Subcutaneous adipose tissue (tissue), 4 donors: ENCODE data around the gene OTX1. TPM values are rescaled to one million over a fixed set of nuclear protein-coding genes. Genes with fewer than 3 reads are reported as not detected.

Source experiments
- total RNA-seq, 4 donors: library from RNA; depleted of rRNA; stranded (reverse); fragments of >200 nt; gene quantifications; one replicate each; pipeline ENCODE4 v1.1.0, GENCODE V29; 2016
- TF ChIP-seq, protein P1 (sequence below): fragments of 450-650 bp; IDR thresholded peaks from one replicate; pipeline ENCODE4 v1.5.1; 2016; ENCODE audit warnings: low read depth, mild to moderate bottlenecking, control low read depth, antibody characterized with exemption, moderate library complexity

OTX1 gene
- total RNA-seq, 4 donors from 2014 or later, result not detected

DNA sequence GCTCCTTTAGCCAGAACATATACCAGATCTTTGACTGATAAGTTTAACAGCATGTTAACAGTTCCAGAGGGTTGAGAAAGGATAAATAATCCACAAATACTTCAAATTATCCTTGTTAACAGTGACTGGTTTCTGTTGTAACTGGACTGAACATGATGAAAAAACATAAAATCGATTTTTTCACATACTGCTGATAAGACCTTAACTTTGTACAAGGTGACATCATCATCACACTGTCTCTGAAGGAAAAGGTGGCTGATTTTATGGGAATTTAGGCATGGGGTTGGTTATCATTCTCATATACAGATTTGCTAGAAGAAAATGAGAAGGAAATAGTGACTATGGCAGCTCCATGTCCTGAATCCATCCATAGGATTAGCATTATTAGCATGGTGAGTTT, 36.1 kb downstream of the OTX1 start:
- TF ChIP-seq, protein P1, sequence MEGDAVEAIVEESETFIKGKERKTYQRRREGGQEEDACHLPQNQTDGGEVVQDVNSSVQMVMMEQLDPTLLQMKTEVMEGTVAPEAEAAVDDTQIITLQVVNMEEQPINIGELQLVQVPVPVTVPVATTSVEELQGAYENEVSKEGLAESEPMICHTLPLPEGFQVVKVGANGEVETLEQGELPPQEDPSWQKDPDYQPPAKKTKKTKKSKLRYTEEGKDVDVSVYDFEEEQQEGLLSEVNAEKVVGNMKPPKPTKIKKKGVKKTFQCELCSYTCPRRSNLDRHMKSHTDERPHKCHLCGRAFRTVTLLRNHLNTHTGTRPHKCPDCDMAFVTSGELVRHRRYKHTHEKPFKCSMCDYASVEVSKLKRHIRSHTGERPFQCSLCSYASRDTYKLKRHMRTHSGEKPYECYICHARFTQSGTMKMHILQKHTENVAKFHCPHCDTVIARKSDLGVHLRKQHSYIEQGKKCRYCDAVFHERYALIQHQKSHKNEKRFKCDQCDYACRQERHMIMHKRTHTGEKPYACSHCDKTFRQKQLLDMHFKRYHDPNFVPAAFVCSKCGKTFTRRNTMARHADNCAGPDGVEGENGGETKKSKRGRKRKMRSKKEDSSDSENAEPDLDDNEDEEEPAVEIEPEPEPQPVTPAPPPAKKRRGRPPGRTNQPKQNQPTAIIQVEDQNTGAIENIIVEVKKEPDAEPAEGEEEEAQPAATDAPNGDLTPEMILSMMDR, result no peak

DNA sequence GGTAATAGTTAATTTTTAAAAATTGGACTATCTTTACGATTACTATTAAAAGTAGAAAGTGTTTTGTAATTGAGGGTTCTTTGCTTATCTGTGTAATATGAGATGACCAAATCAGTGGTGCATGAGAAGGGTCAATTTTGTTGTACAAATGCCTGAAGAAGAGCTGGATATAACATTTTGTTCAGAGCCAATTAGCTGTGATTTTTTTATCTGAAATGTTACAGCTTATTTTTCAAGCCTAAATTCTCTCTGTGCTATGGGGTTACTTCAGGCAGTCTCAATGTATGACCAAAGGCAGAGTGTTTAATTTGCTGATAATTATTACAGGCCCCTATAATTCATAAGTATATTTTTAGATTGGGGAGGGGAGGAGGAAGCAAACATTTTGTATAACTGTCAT, 41.8 kb downstream of the OTX1 start:
- TF ChIP-seq, protein P1, result no peak

DNA sequence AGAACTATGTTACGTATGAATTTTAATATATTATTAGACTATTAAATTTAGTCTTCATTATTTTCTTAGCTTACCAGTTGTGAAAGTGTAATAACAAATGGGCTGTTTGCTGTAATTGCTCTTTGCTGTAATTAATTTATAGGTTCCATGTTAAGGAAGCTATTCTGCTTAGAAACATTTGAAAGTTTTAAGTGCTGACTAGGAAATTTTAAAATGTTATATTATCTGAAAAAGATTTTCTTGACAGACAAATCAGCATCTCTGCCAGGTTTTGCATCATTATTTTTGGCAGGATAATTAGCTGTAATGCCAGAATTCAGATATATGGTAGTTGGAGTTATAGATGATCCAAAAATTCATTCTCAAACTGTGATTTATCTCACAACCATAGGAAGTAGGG, 42.2 kb downstream of the OTX1 start:
- TF ChIP-seq, protein P1, result no peak

DNA sequence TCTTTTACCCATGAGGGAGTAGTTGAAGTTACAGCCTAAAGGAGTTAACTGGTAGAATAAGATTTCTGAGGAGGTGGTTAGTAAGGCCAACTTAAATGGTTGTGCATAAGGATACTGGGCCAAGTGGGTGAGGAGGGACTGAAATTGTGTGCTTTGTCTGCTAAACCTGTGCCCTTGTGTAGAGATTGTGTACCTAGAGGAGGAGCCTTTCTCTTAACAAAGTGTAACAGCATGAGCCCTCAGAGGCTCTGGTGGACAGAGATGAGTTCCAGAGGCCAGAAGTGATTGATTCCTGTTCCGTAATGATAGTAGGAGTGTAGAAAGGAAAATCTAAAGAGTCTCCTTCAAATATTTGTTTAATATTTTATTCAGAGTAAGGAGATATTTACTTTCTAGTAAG, 42.9 kb downstream of the OTX1 start:
- TF ChIP-seq, protein P1, result no peak

DNA sequence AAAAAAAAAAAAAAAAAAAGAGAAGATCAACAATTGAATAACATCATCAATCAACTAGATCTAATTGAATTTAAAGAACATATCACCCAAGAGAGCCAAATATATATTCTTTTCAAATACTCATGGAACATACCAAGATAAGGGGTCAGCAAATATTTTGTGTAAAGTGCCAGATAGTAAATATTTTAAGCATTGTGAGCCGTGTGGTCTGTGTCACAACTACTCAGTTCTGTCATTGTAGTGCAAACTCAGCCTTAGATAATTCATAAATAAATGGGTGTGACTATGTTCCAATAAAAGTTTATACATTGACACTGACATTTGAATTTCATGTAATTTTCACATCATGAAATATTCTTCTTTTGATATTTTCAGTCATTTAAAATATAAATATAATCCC, 45.9 kb downstream of the OTX1 start:
- TF ChIP-seq, protein P1, result no peak

DNA sequence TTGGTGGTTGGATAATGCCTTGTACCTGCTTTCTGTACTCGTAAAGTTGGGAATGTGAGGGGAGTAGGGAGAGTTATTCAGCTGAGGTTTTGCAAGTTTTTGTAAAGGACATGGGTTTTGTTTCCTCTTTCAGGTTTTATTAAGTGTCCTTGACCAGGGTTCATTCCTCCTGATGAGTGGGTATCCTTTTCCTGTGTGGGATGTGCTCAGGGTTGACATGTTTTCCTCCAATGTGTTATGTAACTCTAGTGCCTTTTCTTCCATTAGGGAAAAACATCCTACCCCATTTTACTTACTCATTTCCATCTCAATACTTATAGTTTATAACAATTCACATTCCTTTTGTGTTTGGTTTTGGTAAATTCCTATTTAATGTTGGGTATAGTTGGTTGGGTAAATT, 48.4 kb downstream of the OTX1 start:
- TF ChIP-seq, protein P1, result no peak

DNA sequence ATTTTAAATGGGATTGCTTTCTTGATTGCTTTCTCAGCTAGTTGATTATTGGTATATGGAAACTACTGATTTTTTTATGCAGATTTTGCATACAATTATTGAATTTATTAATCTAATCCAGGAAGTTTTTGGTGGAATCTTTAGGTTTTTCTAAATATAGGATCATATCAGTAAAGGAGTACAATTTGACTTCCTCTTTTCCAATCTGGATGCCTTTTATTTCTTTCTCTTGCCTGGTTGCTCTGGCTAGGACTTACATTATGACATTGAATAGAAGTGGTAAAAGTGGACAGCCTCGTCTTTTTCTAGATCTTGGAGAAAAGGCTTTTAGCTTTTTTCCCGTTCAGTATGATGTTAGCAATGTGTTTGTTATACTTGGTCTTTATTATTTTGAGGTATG, 51.3 kb downstream of the OTX1 start:
- TF ChIP-seq, protein P1, result no peak
